IPS-11a (cell line): Measurements from ENCODE around the gene PTS.
"Not testable (repeated sequence)": the region's sequence is repeated elsewhere in the genome, so short reads cannot be mapped to it uniquely, and the experiment has no call there.

Experiments
- H3K4me3 ChIP-seq: one replicate; pipeline ENCODE4 v1.5.1; 2013; ENCODE audit warnings: low read depth, low read length, control low read depth

PTS gene

DNA sequence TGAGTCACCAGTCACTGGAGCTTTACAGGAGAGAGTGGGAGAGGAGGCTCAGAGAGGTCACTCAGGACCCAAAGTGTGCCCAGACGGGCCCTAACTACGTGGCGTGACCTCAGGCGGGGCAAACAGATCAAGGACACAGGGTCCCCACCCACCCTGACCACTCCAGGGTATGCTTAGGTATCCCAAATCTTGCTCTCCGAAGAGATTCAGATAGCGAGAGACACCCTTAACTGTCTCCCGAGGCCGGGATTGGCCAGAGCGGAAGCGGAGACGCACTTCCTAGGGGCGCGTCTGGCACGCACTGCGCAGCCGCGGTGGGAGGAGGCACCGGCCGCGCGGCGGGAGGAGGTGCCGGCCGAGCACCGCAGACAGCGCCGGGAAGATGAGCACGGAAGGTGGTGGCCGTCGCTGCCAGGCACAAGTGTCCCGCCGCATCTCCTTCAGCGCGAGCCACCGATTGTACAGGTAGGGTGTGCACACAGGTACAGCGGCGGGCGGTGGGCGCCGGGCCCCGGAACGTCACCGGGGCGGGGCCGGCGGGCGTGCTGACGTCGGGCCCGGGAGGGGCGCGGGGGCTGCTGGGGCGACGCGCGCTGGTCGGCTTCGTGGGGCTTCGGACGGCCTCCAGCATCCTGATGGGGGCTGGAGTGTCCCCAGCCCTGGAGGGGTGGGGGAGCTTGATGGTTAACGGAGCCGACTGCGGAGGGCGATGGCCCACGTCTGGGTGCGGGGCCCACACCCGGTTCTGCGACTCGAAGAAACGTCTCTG, at the start of gene PTS:
Gene PTS, plus strand, starts transcription at position 367 of the 769 bp plus-strand sequence. Its CDS starts 16 bp downstream, at position 383.
- peak within 1 kb of the TSS; percentile 71 for H3K4me3 ChIP-seq

DNA sequence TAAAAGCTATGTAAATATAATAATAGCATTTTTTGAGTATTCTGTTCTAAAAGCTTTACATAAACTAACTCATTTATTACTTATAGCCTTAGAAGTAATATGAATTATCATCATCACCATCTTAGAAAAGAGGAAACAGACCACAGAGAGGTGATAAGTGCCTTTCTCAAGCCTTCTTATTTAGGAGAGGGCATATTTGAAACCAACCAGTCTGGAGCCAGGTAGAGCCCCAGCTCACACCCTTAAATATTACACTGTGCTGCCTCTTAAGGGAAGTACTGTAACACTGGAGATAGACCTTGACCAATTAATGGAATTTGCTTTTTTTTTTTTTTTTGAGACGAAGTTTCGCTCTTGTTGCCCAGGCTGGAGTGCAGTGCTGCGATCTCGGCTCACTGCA, 48.6 kb upstream of the PTS start:
- no peak overlapping the region for H3K4me3 ChIP-seq

DNA sequence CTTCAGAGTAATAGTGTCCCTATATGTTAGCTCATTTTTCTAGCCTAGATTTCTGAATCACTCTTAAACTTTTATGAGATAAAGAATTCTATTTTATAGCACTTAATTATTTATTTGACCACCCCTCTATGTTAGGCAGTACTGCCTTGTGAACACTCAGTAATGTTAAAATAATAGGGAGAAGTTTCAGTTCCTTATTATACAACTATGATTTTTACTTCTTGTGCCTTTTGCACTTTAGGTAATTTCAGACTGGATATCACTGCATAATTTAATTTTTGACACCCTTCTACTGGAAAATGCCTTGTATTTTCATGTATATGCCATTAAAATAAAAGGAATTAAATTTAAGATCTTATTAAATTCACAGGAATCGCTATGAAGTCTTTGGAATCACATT, 47.8 kb upstream of the PTS start:
- no peak overlapping the region for H3K4me3 ChIP-seq

DNA sequence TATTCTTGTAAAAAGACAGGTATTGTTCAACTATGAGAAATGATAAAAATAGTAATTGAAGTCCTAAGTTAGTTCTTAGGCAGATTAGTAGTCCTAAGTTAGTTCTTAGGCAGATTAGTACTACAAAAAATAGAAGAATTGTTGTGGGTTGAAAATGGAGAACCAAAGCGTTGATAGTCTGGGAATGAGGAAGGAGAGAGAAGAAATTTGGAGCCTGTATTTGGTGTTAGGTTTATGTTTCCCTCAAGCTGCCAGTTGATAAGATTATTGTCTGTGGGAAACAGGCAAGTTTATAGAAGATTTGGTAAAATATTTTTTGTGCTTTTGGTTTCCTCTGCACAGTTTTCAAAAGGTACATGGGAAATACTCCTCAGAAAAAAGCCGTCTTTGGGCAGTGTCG, 47.3 kb upstream of the PTS start:
- H3K4me3 ChIP-seq: no peak overlapping the region

DNA sequence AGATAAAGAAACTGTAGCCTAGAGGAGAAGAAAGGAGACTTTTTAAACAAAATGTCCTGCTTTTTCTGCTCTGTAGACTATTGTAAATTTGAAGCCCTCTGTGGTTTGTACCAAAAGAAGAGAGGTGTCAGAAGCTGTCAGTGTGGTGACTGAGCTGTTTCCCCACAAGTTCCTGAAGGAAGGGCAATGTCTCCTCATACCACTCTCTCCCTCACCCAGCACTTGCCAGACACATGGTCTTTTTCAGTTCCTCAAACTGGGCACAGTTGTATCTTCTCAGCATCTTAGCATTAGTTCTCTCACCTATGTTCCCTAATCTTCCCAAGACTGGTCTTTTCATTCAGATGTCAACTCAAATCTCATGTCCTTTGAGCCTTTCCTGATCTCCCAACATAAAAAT, 46.6 kb upstream of the PTS start:
- no peak overlapping the region for H3K4me3 ChIP-seq

DNA sequence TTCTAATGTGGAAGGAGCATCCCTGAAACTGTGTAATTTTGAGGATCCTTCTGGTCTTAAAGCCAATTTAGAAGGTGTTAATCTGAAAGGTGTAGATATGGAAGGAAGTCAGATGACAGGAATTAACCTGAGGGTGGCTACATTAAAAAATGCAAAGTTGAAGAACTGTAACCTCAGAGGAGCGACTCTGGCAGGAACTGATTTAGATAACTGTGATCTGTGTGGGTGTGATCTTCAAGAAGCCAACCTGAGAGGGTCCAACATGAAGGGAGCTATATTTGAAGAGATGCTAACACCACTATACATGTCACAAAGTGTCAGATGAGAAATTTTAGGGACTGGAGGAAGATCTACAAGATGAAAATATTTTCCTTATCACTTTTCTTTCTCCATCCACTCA, 43.4 kb upstream of the PTS start:
- no peak overlapping the region for H3K4me3 ChIP-seq

DNA sequence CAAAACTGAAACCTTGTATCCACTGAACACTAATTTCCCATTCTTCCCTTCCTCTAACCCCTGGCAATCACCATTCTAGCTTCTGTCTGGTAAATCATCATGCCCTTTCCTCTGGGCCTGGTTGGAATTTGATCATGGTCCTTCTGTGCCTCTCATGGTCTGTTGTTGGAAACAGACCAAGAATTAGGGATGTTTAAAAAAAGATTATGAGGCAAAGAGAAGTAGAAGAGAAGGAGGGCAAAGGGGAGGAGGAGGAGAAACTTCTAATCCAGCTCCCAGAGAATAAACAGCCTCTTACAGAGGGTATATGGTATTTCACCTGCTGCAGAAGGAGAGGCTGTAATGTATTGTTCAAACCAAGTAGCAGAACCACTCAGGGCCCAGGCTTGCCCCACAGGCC, 40.3 kb upstream of the PTS start:
- H3K4me3 ChIP-seq: no peak overlapping the region

DNA sequence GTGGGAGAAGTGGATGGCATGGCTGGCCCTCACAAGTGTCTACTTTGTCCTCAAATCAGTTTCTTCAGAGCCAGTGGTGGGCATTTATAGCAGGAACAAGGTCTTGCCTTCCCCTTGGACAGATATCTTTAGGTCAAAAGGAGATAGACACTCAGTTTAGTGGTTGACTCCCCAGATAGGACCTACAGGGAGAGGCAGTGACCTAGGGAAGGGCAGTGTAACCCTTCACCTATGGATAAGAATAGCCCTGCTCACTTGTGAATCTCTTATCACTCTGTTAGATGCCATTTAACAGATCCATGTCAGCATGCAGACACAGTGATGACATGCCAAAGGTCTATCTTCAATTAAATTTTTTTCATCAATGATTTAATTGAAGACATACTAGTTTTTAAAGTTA, 39.9 kb upstream of the PTS start:
- H3K4me3 ChIP-seq: no peak overlapping the region

DNA sequence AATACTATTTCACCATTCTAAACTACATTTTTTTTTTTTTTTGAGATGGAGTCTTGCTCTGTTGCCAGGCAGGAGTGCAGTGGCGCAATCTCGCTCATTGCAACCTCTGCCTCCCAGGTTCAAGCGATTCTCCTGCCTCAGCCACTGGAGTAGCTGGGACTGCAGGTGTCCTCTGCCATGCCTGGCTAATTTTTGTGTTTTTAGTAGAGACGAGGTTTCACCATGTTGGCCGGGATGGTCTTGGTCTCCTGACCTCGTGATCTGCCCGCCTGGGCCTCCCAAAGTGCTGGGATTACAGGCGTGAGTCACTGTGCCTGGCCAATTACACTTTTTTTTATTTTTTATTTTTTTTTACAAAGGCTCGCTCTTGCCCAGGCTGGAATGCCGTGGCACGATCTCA, 31.1 kb upstream of the PTS start:
- H3K4me3 ChIP-seq: not testable (repeated sequence)

DNA sequence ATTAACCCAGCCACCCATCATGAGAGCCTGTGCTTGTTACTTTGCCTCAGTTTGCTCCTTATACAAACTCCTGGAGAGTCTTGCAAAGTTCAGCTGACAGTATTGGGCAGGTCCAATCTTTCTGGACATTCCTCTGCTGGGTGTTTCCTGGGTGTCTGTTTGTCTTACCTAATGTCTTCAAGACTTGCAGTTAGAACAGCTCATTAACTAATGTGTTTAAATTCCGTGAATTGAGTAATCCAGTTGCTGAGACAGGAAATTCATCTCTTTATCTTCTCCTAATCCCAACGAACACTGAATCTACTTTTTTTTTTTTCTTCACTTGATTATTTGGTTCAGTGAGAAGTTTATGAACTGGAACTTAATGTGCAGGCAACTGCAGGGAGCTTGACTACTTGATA, 30.3 kb upstream of the PTS start:
- H3K4me3 ChIP-seq: no peak overlapping the region

DNA sequence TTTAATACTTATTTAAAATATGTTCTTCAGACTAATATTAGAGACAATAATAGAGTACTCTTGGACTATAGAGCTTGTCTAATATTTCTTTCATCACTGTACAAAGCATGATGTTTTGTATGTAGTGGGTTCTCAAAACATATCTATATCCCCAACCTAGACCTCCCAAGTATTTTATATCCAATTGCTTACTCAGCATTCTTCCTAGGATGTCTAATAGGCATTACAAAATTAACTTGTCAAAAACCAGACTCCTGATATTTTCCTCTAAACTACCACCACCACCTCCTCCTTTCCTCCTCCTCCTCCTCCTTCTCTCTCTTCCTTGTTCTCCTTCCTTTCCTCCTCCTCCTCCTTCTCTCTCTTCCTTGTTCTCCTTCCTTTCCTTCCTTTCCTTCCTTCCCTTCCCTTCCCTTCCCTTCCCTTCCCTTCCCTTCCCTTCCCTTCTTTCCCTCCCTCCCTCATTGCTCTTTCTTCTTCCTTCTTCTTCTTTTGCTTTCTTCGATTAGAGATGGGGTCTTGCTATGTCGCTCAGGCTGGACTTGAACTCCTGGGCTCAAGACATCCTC, 29.6 kb upstream of the PTS start:
- H3K4me3 ChIP-seq: no peak overlapping the region

DNA sequence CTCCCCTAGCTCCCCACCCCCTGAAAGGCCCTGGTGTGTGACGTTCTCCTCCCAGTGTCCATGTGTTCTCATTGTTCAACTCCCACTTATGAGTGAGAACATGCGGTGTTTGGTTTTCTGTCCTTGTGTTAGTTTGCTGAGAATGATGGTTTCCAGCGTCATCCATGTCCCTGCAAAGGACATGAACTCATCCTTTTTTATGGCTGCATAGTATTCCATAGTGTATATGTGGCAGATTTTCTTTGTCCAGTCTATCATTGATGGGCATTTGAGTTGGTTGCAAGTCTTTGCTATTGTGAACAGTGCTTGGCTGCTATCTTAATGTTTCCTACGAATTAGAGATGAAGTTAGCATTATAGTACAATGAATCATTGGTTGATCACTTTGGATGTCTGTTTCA, 27.1 kb upstream of the PTS start:
- not testable (repeated sequence) for H3K4me3 ChIP-seq

DNA sequence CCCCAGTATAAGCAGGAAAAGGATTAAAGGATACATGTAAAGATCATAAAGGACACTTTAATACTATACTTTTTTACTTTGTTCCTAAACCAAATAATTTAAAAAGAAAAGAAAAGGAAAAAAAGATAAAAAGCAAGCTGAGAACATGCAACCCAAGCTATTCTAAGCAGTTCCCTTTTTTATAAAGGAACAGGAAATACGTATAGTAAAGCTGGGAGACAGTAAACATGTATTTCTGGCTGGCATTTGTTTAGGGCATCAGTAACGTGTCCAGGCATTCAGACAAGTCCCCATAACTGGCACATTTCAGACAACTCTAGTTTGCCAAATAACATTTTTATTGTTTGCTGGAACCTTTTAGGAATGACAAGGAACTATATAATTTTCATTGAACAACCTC, 26.0 kb upstream of the PTS start:
- no peak overlapping the region for H3K4me3 ChIP-seq

DNA sequence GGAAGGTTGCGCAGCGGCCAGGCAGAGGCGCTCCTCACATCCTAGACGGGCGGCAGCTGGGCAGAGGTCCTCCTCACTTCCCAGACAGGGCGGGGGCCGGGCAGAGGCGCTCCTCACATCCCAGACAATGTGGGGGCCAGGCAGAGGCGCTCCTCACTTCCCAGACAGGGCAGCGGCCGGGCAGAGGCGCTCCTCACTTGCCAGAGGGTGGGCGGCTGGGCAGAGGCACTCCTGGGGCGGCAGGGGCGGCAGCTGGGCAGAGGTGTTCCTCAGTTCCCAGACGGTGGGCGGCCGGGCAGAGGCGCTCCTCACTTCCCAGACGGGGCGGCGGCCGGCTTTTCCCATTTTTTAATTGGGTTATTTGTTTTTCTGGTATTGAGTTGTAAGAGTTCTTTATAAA, 20.2 kb upstream of the PTS start:
- H3K4me3 ChIP-seq: no peak overlapping the region

DNA sequence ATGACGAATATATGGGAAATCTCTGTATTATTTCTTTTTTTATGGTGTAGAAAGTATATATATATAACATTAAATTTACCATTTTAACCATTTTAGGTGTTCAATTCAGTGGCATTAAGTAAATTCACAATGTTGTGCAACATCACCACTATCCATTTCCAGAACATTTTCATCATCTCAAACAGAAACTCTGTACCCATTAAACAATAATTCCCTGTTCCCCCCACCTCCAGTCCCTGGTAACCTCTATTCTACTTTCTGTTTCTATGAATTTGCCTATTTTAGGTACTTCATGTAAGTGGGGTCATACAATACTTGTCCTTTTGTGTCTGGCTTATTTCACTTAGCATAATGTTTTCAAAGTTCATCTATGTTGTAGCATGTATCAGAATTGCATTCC, 15.3 kb upstream of the PTS start:
- H3K4me3 ChIP-seq: no peak overlapping the region

DNA sequence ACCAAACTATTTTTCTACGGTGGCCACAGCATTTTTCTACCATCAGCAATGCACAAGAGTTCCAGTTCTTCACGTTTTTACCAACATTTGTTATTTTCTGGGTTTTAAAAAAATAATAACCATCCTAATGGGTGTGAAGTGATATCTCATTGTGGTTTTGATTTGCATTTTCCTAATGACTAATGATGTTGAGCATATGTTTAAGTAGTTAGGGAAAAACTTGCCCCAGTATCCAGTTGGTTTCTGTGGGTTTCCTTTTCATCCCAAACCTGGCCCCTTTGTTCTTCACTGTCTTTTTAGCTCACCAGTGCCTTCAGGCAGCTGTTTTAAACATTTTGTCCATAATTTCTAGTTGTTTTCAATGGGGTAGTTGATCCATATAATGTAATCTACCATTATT, 14.7 kb upstream of the PTS start:
- H3K4me3 ChIP-seq: no peak overlapping the region

DNA sequence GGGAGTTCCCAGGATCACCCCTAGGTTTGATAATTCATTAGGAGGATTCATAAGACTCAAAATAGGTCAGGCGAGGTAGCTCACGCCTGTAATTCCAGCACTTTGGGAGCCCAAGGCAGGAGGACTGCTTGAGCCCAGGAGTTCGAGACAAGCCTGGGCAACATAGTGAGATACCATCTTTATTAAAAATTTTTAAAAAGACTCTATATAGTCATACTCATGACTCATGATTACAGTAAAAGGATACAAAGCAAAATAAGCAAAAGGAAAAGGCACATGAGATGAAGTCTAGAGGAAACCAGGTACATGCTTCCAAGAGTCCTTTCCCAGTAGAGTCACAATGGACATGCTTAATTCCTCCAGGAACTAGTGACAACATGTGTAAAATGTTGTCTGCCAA, 13.9 kb upstream of the PTS start:
- no peak overlapping the region for H3K4me3 ChIP-seq

DNA sequence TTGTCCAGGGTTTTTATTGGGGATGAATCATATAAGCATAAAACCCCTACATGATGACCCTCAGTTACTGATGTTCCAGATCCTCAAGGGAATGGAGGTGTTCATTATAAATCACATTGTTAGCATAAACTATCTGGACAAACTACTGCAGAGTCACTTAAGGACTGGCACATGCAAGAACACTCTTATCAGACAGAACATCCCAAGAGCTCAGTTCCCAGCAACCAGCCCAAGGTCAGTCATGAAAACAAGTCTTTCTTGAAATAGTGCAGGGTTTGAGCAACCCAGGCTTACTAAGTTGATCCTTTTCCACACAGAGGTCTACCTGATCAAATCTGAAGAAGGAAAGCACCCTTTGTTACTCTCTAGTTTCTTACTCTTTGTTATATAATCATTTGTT, 13.5 kb upstream of the PTS start:
- no peak overlapping the region for H3K4me3 ChIP-seq

DNA sequence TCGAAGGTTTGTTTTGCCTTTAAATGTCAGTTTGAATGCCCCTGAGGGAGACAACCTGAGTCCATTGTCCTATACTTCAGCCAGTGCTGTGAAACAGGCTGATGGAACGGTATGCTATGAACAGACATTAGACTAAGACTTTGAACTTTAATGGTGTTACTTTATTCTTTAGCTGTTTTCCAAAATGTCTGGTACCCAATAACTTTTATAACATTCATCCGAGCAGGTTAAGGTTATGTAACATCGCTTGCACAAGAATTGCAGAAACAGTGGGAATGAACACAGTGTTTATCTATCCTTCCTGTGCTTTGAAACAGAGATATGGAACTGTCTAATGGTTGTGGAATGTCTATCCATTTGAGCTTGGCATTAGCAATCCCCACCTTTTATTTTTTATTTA, 12.5 kb upstream of the PTS start:
- no peak overlapping the region for H3K4me3 ChIP-seq

DNA sequence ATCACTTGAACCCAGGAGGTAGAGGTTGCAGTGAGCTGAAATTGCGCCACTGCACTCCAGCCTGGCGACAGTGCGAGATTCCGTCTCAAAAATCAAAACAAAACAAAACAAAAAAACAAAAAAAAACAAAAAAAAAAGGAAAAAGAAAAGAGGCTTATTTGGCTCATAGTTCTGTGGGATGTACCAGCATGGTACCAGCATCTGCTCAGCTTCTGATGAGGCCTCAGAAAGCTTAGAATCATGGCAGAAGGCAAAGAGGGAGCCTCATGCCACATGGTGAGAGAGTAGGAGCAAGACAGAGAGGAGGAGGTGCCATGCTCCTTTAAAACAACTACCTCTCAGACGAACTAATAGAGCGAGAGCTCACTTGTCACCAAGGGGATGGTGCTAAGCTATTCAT, 10.6 kb upstream of the PTS start:
- no peak overlapping the region for H3K4me3 ChIP-seq

DNA sequence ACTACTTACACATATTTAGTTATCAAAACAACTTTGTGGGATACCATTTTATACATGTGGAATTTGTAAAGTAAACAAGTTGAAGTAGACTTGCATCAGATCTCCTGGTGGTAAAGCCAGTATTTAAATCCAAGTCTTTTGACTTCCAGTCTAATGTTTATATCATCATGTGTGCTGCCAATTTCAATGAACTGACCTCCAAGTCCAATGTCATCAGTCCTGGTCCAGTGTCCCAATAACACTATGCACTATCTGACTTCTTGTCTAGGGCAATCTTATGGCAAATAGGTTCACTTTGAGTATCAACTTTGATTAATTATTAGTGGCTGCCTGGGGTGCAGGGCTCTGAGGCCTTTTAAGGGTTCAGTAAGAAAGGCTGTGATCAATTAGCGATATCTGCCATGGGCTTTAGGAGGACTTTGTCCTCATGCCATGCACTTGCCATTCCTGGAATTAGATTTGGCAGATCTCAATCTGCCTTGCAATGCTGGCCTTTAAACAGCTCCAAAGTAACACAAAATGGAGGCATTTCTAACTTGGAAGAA, 9.6 kb upstream of the PTS start:
- H3K4me3 ChIP-seq: no peak overlapping the region

DNA sequence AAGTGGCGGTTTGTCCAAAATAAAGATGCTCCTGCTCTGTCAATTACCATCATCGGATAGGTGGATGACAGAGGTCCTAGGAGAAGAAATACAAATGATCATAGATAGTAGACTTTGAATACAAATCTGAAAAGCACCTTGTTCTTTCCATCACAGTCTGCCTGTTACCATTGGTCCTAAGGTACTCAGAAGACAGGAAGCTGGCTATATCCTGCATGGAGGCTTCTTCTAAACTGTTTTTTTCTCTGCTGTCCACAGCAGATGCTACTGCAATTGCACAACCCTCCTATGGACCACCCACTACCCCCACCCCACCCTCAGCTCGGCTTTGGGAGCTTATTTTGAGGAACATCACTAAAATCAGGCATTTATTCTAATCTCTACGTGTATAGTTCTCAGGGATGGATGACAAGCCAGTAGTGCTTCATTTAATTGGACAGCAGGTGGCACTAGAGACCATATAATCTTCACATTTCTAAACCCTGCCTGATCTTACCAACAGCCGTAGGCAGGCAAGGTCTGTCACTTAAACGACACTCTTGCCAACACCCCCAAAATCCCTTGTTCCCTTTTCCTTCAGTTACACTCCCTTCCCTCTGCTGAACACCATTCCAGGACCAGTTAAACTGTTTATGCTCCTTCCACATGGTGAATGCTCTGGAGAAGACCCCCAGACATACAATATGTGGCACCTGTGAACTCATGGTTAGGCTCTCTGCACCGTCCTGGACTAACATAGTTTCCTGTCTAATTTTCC, 6.6 kb upstream of the PTS start:
- H3K4me3 ChIP-seq: no peak overlapping the region
